Fibroblast of mammary gland (primary cell): ENCODE data around the gene FBXL7.
A peak's percentile ranks its signal among the peaks of the same experiment; 100 is the strongest.

Source experiments
- DNase-seq: peaks from one replicate; pipeline ENCODE4 v3.0.0-alpha.2; 2010; ENCODE audit warnings: low read depth
- H3K4me3 ChIP-seq: 2 replicates; pipeline ENCODE4 v1.5.1; 2011; ENCODE audit warnings: low read depth, mild to moderate bottlenecking, low read length, moderate library complexity; ENCODE audit not compliant: control insufficient read depth
- TF ChIP-seq, protein P1 (sequence below): conservative IDR thresholded peaks from 2 replicates; pipeline ENCODE4 v1.5.1; 2011; ENCODE audit warnings: low read depth, low read length, inconsistent platforms; ENCODE audit not compliant: control insufficient read depth, insufficient read depth

Gene FBXL7

DNA sequence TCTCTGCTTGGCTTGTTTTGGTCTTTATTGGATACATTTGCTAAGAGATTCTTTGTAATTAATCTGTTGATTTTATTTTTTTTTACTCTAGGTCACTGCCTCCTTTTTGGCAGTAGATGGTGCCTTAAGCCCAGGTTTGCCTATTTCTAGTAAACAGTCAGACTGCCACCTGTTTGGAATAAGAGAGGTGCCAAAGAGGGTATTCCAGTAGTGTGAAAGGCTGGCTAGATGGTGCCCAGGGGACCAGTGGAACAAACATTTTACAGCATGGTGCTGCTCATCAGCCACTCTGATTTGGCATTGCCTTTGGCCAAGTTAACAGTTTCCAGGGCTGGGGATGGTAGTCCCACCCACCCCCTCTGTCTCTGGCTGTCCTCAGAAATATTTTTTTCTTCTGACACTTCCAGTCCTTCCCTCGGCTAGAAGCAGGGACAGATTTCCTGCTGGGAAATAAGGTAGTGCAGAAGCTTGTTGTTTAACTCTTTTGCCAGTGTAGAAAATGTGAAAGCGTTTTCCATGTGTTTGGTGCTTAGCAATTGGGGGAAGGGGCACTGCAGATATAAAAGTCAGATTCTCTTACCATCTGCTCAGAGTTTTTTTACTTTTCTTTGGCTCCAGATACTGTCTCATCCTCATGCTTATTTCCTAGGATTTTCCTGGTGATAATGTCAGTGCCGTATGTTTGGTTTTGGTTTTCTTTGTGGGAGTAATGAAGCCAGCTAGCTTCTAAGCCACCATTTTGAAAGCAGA lies 36.6 kb upstream of the FBXL7 start:
- H3K4me3 ChIP-seq, result no peak overlapping the region
- DNase-seq, result peak; percentile 36
- TF ChIP-seq, protein P1, sequence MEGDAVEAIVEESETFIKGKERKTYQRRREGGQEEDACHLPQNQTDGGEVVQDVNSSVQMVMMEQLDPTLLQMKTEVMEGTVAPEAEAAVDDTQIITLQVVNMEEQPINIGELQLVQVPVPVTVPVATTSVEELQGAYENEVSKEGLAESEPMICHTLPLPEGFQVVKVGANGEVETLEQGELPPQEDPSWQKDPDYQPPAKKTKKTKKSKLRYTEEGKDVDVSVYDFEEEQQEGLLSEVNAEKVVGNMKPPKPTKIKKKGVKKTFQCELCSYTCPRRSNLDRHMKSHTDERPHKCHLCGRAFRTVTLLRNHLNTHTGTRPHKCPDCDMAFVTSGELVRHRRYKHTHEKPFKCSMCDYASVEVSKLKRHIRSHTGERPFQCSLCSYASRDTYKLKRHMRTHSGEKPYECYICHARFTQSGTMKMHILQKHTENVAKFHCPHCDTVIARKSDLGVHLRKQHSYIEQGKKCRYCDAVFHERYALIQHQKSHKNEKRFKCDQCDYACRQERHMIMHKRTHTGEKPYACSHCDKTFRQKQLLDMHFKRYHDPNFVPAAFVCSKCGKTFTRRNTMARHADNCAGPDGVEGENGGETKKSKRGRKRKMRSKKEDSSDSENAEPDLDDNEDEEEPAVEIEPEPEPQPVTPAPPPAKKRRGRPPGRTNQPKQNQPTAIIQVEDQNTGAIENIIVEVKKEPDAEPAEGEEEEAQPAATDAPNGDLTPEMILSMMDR, result peak; percentile 50

DNA sequence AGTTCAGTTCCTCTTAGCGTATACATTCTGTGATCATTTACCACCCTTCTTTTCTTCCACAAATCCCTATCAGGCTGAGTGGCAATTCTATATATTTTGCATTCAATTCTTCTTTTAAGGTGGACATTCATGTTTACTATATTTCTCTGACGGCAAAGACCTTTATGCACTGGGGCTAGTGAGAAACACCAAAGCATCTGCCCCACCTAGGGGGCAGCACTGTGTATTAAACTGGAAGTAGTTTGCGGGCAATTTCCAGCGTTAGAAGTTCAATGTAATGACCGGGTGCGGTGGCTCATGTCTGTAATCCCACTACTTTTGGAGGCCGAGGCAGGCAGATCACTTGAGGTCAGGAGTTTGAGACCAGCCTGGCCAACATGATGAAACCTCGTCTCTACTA lies 27.9 kb upstream of the FBXL7 start:
- TF ChIP-seq, protein P1, result peak; percentile 1
- DNase-seq, result no peak
- no peak overlapping the region for H3K4me3 ChIP-seq

DNA sequence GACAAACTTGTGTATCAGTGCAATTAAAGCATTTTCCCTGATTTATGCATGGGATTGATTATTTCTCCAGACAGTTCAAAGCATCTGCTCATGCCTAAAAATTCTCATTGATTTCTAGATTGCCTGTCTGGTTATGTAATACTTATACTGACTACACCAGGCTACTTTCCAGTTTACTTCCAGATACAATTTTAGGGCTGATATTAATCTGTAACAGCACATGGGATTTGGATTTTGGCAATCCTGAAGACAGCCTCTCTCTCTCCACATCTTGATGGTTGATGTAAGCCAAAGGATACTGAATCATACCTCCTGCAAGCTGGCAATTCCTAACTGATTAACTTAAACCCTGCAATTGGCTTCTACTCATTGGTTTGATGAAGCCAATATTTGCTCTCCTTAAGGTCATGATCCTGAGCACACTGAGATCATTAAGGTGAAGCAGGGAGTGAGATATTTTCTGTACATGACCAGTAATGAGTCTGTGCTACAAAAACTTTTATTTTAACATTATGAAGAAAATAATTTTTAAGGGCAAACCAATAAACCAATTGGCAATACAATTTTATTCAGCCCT lies 25.7 kb upstream of the FBXL7 start:
- TF ChIP-seq, protein P1, result no peak
- peak; percentile 18 for DNase-seq

DNA sequence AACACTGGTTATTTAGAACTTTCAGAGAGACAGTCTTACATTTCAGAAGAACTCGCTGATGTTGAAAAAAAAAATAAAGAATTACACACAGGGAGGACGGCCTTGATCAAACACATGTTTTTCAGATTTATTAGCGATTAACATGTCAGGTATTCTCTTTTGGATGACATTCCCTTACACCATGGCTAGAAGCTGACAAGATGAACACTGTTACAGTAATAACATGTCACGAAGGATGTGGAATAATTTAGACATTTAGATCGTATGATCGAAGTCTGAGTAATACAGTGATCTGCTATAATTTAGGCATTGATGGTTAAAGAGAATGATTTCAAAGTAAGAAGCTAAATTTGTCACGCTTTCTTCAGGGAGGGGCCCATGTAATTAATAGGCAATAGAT lies 24.6 kb upstream of the FBXL7 start:
- H3K4me3 ChIP-seq, result no peak overlapping the region
- no peak for DNase-seq
- TF ChIP-seq, protein P1, result no peak

More for the DNA sequence above, 25.7 kb upstream of the FBXL7 start:
- H3K4me3 ChIP-seq, result no peak overlapping the region

DNA sequence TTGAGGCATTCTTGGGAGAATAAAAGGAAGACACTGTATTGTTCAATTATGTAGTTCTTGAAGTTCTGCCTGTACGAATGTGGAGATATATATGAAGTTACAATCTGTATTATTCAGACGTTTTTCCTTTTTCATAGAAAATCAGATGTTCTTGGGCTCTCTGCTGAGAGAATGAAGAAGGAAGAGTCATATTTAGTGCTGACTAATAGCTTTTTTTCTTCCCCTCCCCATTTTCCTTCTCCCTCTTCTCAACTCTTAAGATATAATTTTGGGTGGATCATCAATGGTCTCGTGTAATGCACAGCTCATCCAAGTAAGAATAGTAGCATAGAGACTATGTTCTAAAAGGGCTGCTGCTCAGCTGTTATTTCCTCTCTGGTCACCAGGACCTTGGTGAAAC lies 23.0 kb upstream of the FBXL7 start:
- H3K4me3 ChIP-seq, result no peak overlapping the region
- TF ChIP-seq, protein P1, result no peak
- no peak for DNase-seq

DNA sequence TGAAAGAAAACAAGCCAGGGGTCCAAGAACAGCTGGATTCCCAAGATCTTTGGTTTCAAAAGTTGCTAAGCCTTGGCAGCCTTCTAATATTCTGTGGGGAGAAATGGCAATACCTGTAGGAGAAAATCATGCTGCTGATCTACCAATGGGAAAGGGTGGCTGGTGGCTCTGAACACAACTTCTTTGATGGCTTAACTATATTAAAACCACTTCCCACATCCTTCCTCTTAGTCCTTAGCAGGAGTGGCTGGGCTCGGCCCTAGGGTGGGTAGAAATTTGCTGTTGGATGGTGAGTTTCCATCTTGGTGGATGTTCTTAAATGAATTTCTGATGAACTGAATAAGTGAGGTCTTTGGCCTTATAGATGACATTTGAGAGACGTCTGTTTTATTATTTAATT lies 19.5 kb upstream of the FBXL7 start:
- DNase-seq, result no peak
- TF ChIP-seq, protein P1, result no peak
- H3K4me3 ChIP-seq, result no peak overlapping the region
